AG09319 (cell line): ENCODE measurements around the gene PDZD8.

Source experiments
- DNase-seq: peaks from one replicate; pipeline ENCODE4 v3.0.0-alpha.2; 2010; ENCODE audit warnings: low read depth; ENCODE audit errors: extremely low read depth
- TF ChIP-seq, protein P1 (sequence below): IDR thresholded peaks from 2 replicates; pipeline ENCODE4 v1.5.1; 2011; ENCODE audit warnings: low read depth, mild to moderate bottlenecking, inconsistent platforms, low read length, moderate library complexity

PDZD8 gene

DNA sequence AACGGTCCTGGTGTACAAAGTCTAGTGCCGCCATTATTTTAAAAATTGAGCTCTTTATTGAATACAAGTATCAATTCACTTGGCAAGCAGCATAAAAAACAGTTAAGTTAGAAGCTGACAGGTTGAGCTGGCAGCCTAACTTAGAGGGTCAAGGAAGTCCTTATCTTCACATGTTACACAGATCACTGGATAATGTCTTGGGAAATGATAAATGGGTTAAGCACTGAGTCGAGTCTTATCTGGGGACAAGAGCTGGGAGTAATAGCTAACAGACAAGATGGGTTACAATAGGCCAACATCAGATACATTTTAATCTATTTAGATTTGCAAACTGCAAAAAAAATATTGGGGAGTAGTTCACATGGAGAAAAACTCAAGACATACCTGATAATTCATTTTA lies 100.1 kb downstream of the PDZD8 start:
- DNase-seq, result no peak
- TF ChIP-seq, protein P1, sequence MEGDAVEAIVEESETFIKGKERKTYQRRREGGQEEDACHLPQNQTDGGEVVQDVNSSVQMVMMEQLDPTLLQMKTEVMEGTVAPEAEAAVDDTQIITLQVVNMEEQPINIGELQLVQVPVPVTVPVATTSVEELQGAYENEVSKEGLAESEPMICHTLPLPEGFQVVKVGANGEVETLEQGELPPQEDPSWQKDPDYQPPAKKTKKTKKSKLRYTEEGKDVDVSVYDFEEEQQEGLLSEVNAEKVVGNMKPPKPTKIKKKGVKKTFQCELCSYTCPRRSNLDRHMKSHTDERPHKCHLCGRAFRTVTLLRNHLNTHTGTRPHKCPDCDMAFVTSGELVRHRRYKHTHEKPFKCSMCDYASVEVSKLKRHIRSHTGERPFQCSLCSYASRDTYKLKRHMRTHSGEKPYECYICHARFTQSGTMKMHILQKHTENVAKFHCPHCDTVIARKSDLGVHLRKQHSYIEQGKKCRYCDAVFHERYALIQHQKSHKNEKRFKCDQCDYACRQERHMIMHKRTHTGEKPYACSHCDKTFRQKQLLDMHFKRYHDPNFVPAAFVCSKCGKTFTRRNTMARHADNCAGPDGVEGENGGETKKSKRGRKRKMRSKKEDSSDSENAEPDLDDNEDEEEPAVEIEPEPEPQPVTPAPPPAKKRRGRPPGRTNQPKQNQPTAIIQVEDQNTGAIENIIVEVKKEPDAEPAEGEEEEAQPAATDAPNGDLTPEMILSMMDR, result no peak

DNA sequence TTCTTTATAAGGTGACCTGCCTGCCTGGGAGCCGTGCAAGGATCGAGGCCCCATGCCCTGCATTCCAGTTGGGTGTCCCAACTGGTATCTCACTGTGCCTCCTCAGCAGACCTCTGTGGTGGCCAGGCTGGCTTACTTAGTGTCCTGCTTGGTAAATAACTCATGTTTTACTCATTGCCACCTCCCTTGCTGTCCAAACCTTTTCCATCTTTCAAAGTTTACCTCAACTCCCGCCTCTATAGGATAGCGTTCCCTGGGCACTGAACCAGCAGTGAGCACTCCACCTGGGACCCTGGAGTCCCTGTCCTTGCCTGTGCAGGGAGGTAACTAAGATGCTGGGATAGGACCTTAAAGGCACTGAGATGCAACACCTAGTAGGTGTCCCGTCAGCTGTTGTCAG lies 100.7 kb downstream of the PDZD8 start:
- TF ChIP-seq, protein P1, result no peak

DNA sequence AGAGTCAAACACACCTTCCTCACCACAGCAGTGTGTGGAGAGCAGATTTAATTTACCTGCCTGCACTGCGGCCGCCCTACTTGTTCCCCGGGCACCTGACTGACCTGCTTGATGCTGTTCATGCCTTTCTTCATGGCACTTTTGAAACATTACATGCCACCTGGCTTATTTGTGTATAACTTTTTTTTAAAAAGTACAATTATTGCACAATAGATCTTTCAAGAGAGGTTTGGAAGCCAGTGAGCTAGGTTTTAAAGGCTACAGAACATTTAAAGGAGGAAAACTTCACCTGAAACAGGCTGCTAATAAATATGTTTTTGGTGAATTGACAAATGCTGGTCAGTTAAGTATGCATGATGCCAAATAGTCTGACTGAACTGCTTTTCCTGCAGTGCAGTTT lies 101.3 kb downstream of the PDZD8 start:
- DNase-seq, result no peak
- TF ChIP-seq, protein P1, result no peak

More for the DNA sequence above, 100.7 kb downstream of the PDZD8 start:
- no peak for DNase-seq

DNA sequence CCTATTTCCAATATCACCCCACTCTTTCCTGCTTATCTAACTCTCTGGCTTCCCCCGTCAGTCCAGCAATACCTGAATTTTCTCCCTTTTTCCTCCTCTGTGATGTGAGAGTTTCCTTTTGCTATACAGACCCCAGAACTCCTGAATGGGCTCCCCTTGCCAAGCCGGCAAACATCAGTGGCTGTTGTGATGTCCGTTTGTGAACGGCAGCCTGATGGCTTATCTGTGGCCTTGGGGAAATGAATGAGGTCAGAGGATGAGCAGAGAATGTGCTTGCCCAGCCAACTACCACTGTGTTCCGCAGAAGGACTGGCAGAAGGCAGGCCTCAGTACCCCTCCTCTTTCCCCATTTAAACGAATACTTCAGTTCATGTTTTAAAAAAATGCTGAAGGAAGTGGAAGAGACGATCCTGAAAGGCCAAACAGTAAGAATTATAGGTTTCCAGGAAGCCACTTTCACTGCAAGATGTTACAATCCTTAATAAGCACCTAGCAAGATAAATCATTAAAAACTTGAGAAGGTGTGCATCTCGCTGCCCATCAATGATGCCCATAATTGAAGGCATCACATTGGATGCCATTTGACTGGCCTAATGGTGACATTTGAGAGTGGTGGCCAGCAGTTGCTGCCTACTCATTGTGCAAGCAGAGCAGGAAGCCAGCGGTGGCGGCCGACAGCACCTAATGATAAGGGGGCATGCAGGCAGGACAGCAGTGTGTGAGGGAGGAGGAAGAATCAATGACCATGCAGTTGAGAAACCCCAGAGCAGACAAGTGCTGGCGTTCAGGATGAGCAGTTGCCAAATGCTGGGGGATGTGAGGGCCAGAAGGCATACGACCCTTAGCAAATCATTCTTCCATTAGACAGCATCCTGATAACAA lies 102.8 kb downstream of the PDZD8 start:
- TF ChIP-seq, protein P1, result no peak
- DNase-seq, result no peak

GRCh38 chr10:117271427-117271826 lies 103.8 kb downstream of the PDZD8 start:
- DNase-seq, result no peak
- TF ChIP-seq, protein P1, result no peak

GRCh38 chr10:117268907-117269306 lies 106.3 kb downstream of the PDZD8 start:
- no peak for DNase-seq
- TF ChIP-seq, protein P1, result no peak

- DNase-seq, result no peak
- TF ChIP-seq, protein P1, result no peak
These were observed 107.0 kb downstream of the PDZD8 start for GRCh38 chr10:117268258-117268657.
